GM04503 (cell line): ENCODE results near the gene HS2ST1.
"Not testable (repeated sequence)": the region's sequence is repeated elsewhere in the genome, so short reads cannot be mapped to it uniquely, and the experiment has no call there.

Experiments
- DNase-seq: peaks from one replicate; pipeline ENCODE4 v3.0.0-alpha.2; 2012; ENCODE audit warnings: low read depth

HS2ST1 gene

DNA sequence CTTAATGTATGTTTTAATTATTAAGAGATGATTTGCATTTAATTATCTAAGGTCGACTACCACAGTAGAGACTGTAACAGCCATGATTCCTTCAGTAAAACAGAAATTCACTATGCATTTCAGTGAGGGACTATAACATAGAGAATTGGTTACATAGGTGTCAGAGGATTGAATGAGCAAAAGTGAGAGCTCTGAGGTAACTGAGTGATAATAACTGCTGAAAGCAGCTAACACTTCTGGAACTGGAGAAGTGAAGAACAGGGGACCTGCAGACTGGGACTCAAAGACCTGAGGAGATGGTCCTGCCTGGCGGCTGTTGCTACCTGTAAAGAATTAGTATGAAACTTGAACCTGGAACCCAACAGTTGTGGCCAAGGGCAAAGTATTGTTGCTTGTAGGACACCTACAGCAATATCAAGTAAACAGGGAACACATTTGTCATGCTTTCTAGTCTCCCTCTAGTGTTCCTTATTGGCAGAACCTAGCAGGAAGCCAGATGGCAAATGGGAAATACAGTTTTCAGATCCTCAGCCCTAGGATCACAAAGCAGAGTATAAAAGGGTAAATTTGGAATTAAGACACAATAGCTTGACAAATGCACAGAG, 110.6 kb downstream of the HS2ST1 start:
- DNase-seq, result peak; percentile 9

DNA sequence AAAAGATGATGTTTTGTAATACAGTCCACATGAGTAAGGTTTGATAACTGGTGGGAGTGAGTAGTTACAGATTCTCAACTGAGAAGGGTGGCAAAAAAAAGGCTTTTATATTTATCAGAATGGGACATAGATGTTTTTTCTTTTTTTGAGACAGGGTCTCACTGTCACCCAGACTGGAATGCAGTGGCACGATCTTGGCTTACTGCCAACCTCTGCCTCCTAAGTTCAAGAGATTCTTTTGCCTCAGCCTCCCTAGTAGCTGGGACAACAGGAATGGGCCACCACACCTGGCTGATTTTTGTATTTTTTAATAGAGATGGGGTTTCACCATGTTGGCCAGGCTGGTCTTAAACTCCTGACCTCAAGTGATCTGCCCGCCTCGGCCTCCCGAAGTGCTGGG, 113.1 kb downstream of the HS2ST1 start:
- not testable (repeated sequence) for DNase-seq

DNA sequence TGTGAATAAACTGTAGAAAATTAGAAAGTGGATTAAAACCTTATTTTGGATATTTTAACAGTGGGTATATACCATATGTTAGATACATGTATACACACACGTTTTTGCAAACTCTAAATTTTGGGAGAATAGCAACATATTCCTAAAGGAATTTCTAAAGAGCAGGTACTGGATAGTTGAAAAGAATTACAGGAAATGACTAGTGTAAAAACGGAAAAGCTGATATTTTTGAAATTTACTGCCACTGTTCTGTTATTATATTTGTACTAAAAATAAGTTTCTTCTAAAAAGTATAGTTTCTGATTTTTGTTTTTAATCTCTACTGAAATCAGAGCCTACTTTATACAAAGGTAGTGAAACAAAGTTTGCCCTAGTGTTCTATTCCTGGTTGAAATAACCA, 114.1 kb downstream of the HS2ST1 start:
- no peak for DNase-seq

DNA sequence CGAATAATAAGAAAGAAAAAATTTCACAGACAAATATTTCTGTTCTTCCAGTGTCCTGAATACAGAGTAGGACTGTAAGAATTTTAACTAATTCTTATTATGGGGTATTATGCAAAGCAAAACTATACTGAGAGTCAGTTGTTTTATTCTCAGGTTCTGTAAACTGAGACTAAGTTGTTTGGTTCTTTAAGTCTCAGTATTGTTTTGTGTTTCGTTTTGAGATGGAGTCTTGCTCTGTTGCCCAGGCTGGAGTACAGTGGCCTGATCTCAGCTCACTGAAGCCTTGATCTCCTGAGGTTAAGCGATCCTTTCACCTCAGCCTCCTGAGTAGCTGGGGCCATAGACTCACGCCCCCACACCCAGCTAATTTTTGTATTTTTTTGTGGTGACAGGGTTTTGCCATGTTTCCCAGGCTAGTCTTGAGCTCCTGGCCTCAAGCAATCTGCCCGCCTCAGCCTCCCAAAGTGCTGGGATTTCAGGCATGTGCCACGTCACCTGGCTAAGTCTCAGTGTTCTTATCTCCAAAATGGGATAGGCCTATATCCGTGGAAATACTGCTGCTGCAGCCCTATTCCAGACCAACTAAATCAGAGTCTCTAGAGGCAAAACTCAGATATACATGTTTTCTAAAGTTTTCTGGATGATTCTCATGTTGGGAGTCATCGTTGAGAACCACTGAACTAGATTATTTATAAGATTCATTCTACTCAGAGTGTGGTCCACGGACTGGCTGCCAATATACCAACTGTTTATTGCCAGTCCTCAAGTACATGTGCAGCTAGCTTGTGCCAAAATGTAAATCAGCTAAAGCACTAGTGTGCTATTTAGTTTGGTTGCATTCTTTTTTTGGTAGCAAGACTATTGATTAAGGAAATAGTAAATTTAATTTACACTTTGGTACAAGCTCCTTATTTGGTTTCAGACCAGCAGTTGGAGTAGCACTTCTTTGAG, 116.6 kb downstream of the HS2ST1 start:
- no peak for DNase-seq

DNA sequence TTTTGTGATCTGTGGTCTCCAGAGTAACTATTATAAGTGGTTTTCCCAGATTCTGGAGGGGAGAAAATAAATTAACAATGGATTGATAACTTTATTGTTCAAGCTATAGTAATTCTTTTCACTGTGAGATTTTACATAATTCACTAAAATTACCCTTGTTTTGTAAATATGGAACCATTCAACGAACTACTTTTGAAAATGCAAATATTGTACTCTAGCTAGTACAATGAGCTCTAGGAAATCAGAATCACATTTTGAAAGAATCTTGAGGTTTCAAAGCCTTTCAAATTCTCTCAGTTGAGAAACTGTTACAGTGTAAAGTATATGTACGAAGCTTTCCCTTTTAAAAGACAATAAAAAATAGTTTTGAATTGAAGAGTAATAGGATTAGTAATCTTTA, 119.9 kb downstream of the HS2ST1 start:
- no peak for DNase-seq

DNA sequence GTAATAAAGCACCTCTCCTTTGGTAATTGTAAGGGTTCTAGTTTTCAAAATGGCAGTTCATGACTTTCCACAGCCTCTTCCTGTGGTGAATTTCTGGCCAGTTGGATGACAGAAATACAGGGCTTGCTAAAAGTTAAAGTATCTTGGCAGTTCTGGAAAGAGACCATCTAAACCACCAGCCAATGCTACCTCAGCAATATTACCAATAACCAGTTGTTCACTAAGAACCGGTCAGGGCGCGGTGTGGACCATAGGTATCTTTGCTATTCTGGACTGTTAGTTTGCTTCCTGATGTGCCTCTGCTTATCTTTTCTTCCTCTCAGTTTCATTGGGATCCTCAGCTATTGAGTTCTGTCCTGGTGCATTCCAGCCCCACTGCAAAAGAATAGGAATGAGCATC, 124.7 kb downstream of the HS2ST1 start:
- DNase-seq, result no peak

DNA sequence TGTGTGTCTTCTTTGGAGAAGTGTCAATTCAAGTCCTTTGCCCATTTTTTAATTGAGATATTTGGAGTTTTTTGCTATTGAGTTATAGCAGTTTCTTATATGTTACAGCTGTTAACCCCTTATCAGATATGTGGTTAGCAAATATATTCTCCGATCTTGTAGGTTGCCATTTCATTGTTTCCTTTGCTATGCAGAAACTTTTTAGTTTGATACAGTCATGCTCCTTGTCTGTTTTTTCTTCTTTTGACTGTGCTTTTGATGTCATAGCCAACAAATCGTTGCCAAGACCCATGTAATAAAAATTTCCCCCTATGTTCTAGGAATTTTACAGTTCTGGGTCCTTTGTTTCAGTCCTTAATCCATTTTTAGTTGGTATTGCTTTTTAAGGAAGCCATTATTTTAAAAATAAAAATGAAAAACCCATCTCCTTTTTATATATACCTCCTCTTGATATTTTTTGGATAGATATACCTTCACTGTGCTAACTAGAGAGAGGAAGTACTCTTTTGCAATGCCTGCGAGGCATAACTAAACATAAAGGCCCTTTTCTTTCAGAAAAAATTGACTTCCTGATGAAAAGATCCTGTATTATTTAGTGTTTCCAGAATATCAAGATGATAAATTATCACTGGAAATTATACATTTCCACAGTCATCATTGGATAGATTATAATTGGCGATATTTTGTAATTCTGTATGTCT, 127.8 kb downstream of the HS2ST1 start:
- DNase-seq, result no peak

DNA sequence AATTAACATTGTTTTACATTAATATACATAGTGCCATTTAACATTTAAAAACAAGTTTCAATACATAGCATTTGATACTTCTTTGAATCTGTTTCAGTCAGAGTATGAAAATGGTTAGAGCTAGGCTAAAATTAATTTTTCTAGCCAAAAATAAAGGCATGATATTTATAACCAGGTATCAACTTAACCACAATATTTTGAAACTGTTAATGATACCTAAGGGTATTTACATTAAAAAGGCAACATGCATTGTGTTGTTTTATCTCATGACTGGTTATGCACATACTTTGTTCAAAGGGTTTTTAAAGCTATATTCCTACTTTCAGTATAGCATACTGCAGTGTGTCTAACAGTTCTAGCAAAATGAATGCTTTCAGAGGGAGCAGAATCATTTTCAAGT, 130.0 kb downstream of the HS2ST1 start:
- DNase-seq, result no peak

DNA sequence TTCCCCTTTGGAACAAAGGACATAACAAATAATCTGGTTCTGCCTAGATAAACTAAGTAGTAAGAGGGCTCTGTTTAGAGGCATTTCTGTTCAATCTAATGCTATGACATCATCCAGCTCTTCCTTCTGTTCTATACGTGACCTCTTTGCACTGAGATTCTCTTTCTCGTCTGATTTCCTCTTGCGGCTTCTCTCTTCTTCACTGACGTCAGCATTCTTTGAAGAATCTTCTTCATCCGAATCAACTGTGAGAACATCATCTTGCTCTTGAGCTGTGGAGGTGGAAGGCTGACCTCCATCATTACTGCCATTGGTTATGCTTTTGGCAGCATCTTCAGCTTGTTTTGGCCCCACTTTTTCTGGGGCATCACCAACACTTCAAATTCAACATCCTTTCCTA, 130.4 kb downstream of the HS2ST1 start:
- no peak for DNase-seq

DNA sequence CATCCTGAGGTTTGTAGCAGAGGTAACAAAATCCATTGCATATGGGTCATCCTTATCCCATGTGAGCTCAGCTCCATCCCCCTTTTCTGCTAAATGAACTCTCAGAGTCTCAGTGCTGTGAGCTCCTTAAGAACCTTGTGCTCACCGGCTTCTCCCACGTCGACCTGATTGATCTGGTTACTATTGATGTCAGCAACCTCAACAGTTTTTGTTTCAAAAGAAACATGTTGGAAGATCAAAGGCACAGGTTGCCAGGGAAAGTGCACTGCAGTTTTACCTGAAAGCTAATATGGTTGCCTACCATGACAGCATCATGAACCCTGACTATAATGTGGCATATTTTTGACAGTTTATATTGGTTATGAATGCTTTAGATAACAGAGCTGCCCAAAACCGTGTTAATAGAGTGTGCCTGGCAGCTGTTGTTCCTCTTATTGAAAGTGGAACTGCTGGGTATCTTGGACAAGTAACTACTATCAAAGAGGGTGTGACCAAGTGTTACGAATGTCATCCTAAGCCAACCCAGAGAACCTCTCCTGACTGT, 131.4 kb downstream of the HS2ST1 start:
- DNase-seq, result no peak

DNA sequence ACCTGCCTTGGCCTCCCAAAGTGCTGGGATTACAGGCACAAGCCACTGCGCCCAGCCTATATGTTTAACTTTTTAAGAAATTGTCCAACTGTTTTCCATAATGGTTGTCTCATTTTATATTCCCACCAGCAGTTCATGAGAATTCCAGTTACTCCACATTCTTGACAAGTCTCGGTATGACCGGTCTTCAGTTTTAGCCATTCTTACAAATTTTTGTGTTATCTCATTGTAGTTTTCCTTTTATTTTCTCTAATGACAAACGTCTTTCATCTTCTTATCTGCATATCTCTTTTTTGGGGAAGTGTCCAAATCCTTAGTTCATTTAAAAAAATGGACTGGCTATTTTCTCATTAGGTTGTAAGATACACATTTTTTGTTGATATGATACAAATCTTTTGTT, 132.5 kb downstream of the HS2ST1 start:
- DNase-seq, result no peak

DNA sequence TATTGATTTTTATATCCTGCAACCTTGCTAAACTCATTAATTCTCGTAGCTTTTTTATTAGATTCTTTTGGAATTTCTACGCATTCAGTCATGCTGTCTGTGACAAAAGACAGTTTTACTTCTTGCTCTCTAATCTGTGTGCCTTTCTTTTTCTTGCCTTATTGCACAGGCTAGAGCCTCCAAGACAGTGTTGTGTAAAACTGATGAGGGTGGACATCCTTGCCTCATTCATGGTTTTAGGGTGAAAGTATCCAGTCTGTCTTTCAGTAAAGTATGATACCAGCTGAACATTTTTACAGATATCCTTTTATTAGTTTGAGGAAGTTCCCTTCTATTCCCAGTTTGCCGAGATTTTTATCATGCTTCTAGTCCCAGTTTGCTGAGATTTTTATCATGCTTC, 133.8 kb downstream of the HS2ST1 start:
- DNase-seq, result no peak

DNA sequence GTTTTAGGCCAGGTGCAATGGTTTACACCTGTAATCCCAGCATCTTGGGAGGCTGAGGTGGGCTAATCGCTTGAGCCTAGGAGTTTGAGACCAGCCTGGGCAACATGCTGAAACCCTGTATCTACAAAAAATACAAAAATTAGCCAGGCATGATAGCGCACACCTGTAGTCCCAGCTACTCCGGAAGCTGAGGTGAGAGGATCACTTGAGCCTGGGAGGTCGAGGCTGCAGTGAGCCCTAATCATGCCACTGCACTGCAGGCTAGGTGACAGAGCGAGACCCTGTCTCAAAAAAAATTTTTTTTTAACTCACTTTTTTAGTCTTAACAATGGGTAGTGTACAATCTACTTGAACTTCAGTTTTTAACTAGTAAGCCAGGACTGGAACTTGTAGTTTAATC, 137.5 kb downstream of the HS2ST1 start:
- DNase-seq, result no peak

DNA sequence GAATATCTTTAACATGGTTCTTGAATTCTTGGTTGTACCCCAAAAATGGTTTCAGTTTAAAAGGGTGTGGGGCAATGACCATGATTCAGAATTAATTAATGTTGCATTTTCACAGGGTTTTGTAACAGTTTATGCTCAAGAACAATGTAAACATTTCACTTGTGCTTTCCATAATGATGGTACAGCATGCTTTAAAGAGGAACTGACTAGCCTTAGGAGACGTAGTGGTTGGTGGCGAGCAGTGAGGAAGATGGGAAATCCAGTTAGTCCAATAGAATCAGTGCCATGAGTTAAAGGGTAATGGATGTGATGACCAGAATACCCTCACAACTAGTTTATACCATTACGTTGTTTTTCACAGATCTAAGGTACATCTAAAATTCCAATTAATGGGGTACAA, 138.0 kb downstream of the HS2ST1 start:
- no peak for DNase-seq

DNA sequence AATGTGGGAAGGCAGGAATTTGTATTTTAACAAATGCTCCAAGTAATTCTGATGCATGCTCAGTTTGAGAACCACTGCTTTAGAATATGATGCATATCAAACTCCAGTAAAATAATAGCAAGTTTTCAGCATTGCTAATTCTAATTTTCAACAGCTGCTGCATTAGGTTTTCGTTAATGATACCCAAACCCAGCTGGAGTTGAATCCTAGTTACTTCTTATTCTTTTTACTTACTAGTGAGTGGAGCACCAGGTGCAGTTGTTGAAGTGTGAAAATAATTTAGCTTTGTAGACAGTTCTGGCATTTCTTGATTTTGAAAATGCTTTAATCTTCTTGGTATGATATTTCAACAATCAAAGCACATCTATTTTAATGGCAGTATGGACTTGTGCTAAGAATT, 138.5 kb downstream of the HS2ST1 start:
- DNase-seq, result no peak

DNA sequence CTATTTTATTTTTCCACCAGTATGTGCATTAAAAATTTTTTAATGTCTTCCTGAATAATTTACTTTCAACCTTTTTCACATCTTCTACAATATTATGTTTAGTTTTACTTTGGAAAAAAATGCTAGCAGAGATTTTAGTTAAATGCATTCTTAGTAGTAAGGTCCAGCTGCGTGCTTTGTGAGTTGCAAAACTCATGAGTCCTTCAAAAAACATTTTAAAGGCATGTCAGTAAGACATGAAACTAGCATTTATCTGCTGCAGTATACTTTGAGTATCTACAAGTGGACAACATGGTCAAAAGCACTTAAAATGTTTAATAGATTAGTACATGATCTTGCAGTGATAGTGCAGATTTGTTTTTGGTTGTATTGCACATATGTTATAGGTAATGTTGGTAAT, 139.0 kb downstream of the HS2ST1 start:
- no peak for DNase-seq

DNA sequence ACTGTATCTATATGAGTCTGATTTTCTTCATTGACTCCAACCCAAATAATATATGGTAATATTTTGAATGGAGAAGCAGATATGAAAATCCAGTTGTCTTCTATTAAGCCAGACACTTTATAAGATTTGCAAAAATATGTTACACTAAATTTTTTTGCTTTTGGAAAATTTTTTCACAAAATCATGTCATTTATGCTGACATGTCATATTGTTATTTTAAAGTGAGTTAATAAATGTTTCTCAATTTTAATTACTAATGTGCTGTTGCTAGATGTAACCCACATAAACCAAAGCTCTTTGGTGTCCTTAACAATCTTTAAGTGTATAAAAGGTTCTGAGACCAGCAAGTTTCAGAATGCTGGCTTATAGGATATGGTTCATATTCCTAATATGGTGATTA, 142.5 kb downstream of the HS2ST1 start:
- DNase-seq, result no peak

DNA sequence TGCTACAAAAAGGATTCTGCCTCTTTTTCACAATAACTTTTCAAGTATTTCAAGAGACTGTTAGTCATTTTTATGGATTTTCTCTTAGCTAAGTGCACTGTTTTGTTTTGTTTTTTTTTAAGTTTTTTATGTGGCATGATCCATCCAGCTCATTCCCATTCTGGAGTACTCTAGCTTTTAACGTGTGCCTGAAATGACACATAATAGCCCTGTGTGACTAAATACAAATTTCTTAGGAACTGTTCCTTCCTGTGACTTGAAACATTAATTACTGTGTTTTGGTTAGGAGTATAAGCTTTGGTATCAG, 143.9 kb downstream of the HS2ST1 start:
- no peak for DNase-seq

DNA sequence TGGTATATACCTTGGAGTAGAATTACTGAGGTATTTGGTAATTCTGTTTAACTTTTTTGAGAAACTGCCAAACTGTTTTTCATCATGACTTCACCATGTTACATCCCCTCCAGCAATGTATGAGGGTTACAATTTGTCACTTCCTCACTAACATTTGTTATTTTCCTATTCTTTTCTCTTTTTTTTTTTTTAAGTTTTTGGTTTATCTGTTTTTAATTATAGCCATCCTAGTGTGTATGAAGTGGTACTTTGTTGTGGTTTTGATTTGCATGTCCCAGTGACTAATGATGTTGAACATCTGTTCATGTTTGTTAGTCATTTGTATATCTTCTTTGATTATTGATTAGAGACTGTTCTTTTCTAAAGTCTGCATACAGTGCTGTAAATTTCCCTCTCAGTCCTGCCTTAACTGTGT, 147.3 kb downstream of the HS2ST1 start:
- no peak for DNase-seq

DNA sequence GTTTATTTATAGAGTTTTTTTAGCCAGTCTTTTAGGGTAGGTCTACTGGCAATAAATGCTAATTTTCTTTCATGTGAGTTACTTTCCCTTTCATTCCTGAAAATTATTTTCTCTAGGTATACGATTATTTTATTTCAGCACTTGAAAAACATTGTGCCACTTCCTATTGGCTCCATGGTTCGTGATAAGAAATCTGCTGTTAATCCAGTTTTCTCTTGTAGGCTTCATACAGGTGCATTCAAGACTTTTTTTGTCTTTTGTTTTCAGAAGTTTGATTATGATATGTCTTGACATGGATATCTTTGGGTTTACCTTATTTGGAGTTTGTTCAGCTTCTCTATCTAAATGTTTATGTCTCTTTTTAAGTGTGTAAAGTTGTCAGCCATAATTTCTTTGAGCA, 148.3 kb downstream of the HS2ST1 start:
- no peak for DNase-seq

DNA sequence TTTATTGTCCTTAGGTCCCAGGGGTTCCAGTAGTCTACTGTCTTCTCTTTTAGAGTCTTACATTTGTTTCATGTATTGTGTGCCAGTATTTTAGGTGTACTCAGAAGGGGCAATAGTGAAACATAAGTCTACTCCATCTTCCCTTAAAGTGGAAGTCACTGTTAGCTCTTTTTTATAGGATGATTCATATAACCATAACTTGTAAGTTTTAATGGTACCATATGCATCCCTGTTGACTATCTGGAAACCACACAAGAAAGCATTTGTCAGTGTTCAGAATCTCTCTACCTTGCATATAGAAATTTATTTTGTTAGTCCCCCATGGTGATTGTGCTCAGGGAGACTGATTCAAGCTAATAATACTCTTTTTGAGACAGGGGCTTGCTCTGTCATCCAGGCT, 149.9 kb downstream of the HS2ST1 start:
- no peak for DNase-seq

DNA sequence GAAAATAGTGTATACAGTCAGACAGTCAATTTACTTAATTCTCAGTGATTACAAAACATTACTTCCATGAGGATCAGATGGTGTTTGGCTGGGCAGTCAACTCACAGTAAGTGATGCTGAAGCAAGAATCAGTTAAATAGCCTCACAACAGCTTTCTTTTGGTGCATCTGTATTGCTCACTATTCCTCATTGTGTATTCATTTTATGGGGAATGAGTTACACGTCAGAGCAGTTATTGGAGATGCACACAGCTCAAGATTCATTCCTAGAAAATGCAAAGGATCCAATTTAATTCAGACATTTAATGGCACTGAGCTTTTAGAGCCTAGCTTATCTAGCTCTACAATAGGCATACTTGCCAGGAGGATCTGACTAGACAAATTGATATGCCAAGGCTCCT, 150.6 kb downstream of the HS2ST1 start:
- no peak for DNase-seq

DNA sequence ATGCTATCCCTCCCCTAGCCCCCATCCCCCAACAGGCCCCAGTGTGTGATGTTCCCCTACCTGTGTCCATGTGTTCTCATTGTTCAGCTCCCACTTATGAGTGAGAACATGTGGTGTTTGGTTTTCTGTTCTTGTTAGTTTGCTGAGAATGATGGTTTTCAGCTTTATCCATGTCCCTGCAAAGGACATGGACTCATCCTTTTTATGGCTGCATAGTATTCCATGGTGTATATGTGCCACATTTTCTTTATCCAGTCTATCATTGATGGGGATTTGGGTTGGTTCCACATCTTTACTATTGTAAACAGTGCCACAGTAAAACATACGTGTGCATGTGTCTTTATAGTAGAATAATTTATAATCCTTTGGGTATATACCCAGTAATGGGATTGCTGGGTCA, 152.3 kb downstream of the HS2ST1 start:
- not testable (repeated sequence) for DNase-seq
